Measurements from ENCODE around the gene HDAC11.
"Not testable (repeated sequence)": the region's sequence is repeated elsewhere in the genome, so short reads cannot be mapped to it uniquely, and the experiment has no call there.

Gene HDAC11

GRCh38 chr3:13470894-13471574, 9.1 kb upstream of the HDAC11 start:
- no peak for DNase-seq

- DNase-seq: no peak
Observed at GRCh38 chr3:13472286-13472685, 7.8 kb upstream of the HDAC11 start.

GRCh38 chr3:13473020-13473419, 7.1 kb upstream of the HDAC11 start:
- no peak for DNase-seq

GRCh38 chr3:13474021-13474420, 6.1 kb upstream of the HDAC11 start:
- DNase-seq: no peak

GRCh38 chr3:13474776-13475303, 5.3 kb upstream of the HDAC11 start:
- no peak for DNase-seq

- no peak for DNase-seq
Observed at GRCh38 chr3:13475871-13476590, 4.1 kb upstream of the HDAC11 start.

- DNase-seq: no peak
Observed at GRCh38 chr3:13477943-13478342, 2.2 kb upstream of the HDAC11 start.

- DNase-seq: no peak
Observed at GRCh38 chr3:13479332-13479581, 849 bp upstream of the HDAC11 start.

- no peak for DNase-seq
Observed at GRCh38 chr3:13480340-13481318, 523 bp downstream of the HDAC11 start.

GRCh38 chr3:13482106-13482690, 2.1 kb downstream of the HDAC11 start:
- no peak for DNase-seq

GRCh38 chr3:13483286-13483685, 3.2 kb downstream of the HDAC11 start:
- DNase-seq: no peak

GRCh38 chr3:13483988-13484695, 4.0 kb downstream of the HDAC11 start:
- no peak for DNase-seq

GRCh38 chr3:13484851-13485590, 4.9 kb downstream of the HDAC11 start:
- no peak for DNase-seq

GRCh38 chr3:13485630-13486562, 5.8 kb downstream of the HDAC11 start:
- not testable (repeated sequence) for DNase-seq

GRCh38 chr3:13487403-13487802, 7.3 kb downstream of the HDAC11 start:
- DNase-seq: no peak

GRCh38 chr3:13491206-13491974, 11.3 kb downstream of the HDAC11 start:
- no peak for DNase-seq

- DNase-seq: no peak
Observed at GRCh38 chr3:13492048-13492447, 11.9 kb downstream of the HDAC11 start.

GRCh38 chr3:13492976-13493866, 13.1 kb downstream of the HDAC11 start:
- DNase-seq: no peak
